GM12801 (cell line): Measurements from ENCODE around the gene MATR3.

Source experiments
- CTCF ChIP-seq: IDR thresholded peaks from one replicate; pipeline ENCODE4 v1.5.1; 2011; ENCODE audit warnings: control low read depth; ENCODE audit not compliant: insufficient read length; ENCODE audit errors: extremely low read depth

The MATR3 gene

GRCh38 chr5:139344177-139344576, 50.6 kb downstream of the MATR3 start:
- no peak for TF ChIP-seq CTCF

GRCh38 chr5:139354186-139354585, 60.6 kb downstream of the MATR3 start:
- no peak for TF ChIP-seq CTCF

- TF ChIP-seq CTCF, result no peak
Measured at GRCh38 chr5:139358064-139358463, 64.5 kb downstream of the MATR3 start.

- no peak for TF ChIP-seq CTCF
Measured at GRCh38 chr5:139360384-139360783, 66.8 kb downstream of the MATR3 start.

- TF ChIP-seq CTCF, result no peak
Measured at GRCh38 chr5:139361835-139362429, 68.4 kb downstream of the MATR3 start.

- no peak for TF ChIP-seq CTCF
Measured at GRCh38 chr5:139363937-139364336, 70.4 kb downstream of the MATR3 start.

GRCh38 chr5:139364466-139364865, 70.9 kb downstream of the MATR3 start:
- TF ChIP-seq CTCF, result no peak

- no peak for TF ChIP-seq CTCF
Measured at GRCh38 chr5:139368613-139369012, 75.1 kb downstream of the MATR3 start.
